H9 (cell line): Measurements from ENCODE around the gene SLC6A8. TPM values are rescaled to one million over a fixed set of nuclear protein-coding genes. Genes with fewer than 3 reads are reported as not detected.

ENCODE experiments used
- DNase-seq: peaks from one replicate; pipeline ENCODE4 v3.0.0-alpha.2; 2017
- H2AFZ ChIP-seq: one replicate; pipeline ENCODE4 v1.6.1; 2013; ENCODE audit warnings: mild to moderate bottlenecking, low read length, control low read depth, moderate library complexity
- H2AK5ac ChIP-seq: 2 replicates; pipeline ENCODE4 v1.6.1; 2013; ENCODE audit warnings: low read length, control low read depth, mixed read lengths; ENCODE audit not compliant: insufficient read length
- H2BK120ac ChIP-seq: one replicate; pipeline ENCODE4 v1.6.1; 2013; ENCODE audit warnings: low read depth, mild to moderate bottlenecking, low read length, control low read depth, inconsistent platforms; ENCODE audit not compliant: poor library complexity, severe bottlenecking
- H2BK12ac ChIP-seq: 2 replicates; pipeline ENCODE4 v1.6.1; 2013; ENCODE audit warnings: low read length, control low read depth, mixed read lengths, low read depth; ENCODE audit not compliant: insufficient read length
- H2BK15ac ChIP-seq: 2 replicates; pipeline ENCODE4 v1.6.1; 2013; ENCODE audit warnings: low read depth, low read length, control low read depth
- H2BK20ac ChIP-seq: one replicate; pipeline ENCODE4 v1.6.1; 2013; ENCODE audit warnings: low read depth, mild to moderate bottlenecking, low read length, control low read depth, inconsistent platforms; ENCODE audit not compliant: poor library complexity, severe bottlenecking
- H2BK5ac ChIP-seq: 2 replicates; pipeline ENCODE4 v1.6.1; 2013; ENCODE audit warnings: low read length, control low read depth, mixed read lengths; ENCODE audit not compliant: insufficient read length
- H3K14ac ChIP-seq: 2 replicates; pipeline ENCODE4 v1.6.1; 2013; ENCODE audit warnings: low read length, control low read depth; ENCODE audit not compliant: insufficient read depth
- H3K18ac ChIP-seq: 2 replicates; pipeline ENCODE4 v1.6.1; 2013; ENCODE audit warnings: low read depth, mild to moderate bottlenecking, mixed read lengths, low read length, control low read depth; ENCODE audit not compliant: insufficient read length
- H3K23ac ChIP-seq: 2 replicates; pipeline ENCODE4 v1.6.1; 2013; ENCODE audit warnings: low read length, control low read depth, mixed read lengths, low read depth; ENCODE audit not compliant: insufficient read length
- H3K23me2 ChIP-seq: 2 replicates; pipeline ENCODE4 v1.6.1; 2013; ENCODE audit warnings: low read depth, mild to moderate bottlenecking, mixed read lengths, low read length, control low read depth; ENCODE audit not compliant: insufficient read length, poor library complexity, severe bottlenecking
- H3K27ac ChIP-seq: 2 replicates; pipeline ENCODE4 v1.5.1; 2013; ENCODE audit warnings: low read length, control low read depth, mixed read lengths, low read depth; ENCODE audit not compliant: insufficient read length
- H3K27me3 ChIP-seq: 2 replicates; pipeline ENCODE4 v1.6.1; 2013; ENCODE audit warnings: low read length, control low read depth, inconsistent platforms; ENCODE audit not compliant: insufficient read depth
- H3K4ac ChIP-seq: 2 replicates; pipeline ENCODE4 v1.6.1; 2013; ENCODE audit warnings: low read depth, mild to moderate bottlenecking, control low read depth, inconsistent platforms, low read length, moderate library complexity
- H3K4me1 ChIP-seq: 2 replicates; pipeline ENCODE4 v1.6.1; 2013; ENCODE audit warnings: low read length, control low read depth, inconsistent platforms; ENCODE audit not compliant: insufficient read depth
- H3K4me2 ChIP-seq: 2 replicates; pipeline ENCODE4 v1.6.1; 2013; ENCODE audit warnings: low read length, control low read depth, mixed read lengths; ENCODE audit not compliant: insufficient read length, insufficient read depth
- H3K56ac ChIP-seq: 2 replicates; pipeline ENCODE4 v1.6.1; 2013; ENCODE audit warnings: low read depth, mild to moderate bottlenecking, mixed read lengths, low read length, control low read depth; ENCODE audit not compliant: insufficient read length
- H3K79me1 ChIP-seq: 2 replicates; pipeline ENCODE4 v1.6.1; 2013; ENCODE audit warnings: low read depth, mild to moderate bottlenecking, moderate library complexity, low read length, control low read depth, inconsistent platforms; ENCODE audit not compliant: insufficient read depth, poor library complexity, severe bottlenecking
- H3K79me2 ChIP-seq: 2 replicates; pipeline ENCODE4 v1.6.1; 2013; ENCODE audit warnings: low read length, control low read depth, inconsistent platforms; ENCODE audit not compliant: insufficient read depth
- H3K9ac ChIP-seq: 2 replicates; pipeline ENCODE4 v1.6.1; 2013; ENCODE audit warnings: low read length, control low read depth, mixed read lengths; ENCODE audit not compliant: insufficient read length; ENCODE audit errors: extremely low read depth
- H3K9me3 ChIP-seq: one replicate; pipeline ENCODE4 v1.6.1; 2013; ENCODE audit warnings: low read depth, low read length, inconsistent platforms; ENCODE audit not compliant: control insufficient read depth
- H3T11ph ChIP-seq: one replicate; pipeline ENCODE4 v1.6.1; 2013; ENCODE audit warnings: mild to moderate bottlenecking, low read length, control low read depth, inconsistent platforms
- H4K20me1 ChIP-seq: one replicate; pipeline ENCODE4 v1.6.1; 2013; ENCODE audit not compliant: control insufficient read depth, insufficient read length, insufficient read depth
- H4K5ac ChIP-seq: 2 replicates; pipeline ENCODE4 v1.6.1; 2013; ENCODE audit warnings: low read depth, mild to moderate bottlenecking, mixed read lengths, low read length, control low read depth; ENCODE audit not compliant: insufficient read length
- H4K8ac ChIP-seq: replicated peaks from 2 replicates; pipeline ENCODE4 v1.6.1; 2013; ENCODE audit warnings: low read length, control low read depth, mixed read lengths, low read depth; ENCODE audit not compliant: insufficient read length
- H4K91ac ChIP-seq: 2 replicates; pipeline ENCODE4 v1.6.1; 2013; ENCODE audit warnings: low read depth, mild to moderate bottlenecking, moderate library complexity, mixed read lengths, low read length, control low read depth; ENCODE audit not compliant: insufficient read length
- H3K27ac Mint-ChIP-seq, 3 experiments: 2 replicates in 2 of 3; 3 replicates in 1 of 3; pipeline ENCODE4 v1.8.0; 2020 to 2021; ENCODE audit warnings: mixed read lengths in 3 of 3, mild to moderate bottlenecking in 1 of 3, moderate library complexity in 1 of 3
- H3K27me3 Mint-ChIP-seq: 2 replicates; pipeline ENCODE4 v1.8.0; 2021; ENCODE audit warnings: low read depth, mild to moderate bottlenecking, moderate library complexity, mixed read lengths
- H3K36me3 Mint-ChIP-seq, 3 experiments: 2 replicates in 2 of 3; 3 replicates in 1 of 3; pipeline ENCODE4 v1.8.0; 2020 to 2021; ENCODE audit warnings: low read depth in 3 of 3, mixed read lengths in 3 of 3; ENCODE audit not compliant: insufficient read depth in 1 of 3
- H3K4me1 Mint-ChIP-seq, 2 experiments: 2 replicates each; pipeline ENCODE4 v1.8.0; 2020; ENCODE audit warnings: mixed read lengths in 2 of 2
- H3K4me3 Mint-ChIP-seq, 2 experiments: 2 replicates in 1 of 2; 3 replicates in 1 of 2; pipeline ENCODE4 v1.8.0; 2020 to 2021; ENCODE audit warnings: mild to moderate bottlenecking in 2 of 2, mixed read lengths in 2 of 2, moderate library complexity in 1 of 2
- H3K9me3 Mint-ChIP-seq, 2 experiments: 2 replicates in 1 of 2; 3 replicates in 1 of 2; pipeline ENCODE4 v1.8.0; 2020; ENCODE audit warnings: mild to moderate bottlenecking in 2 of 2, mixed read lengths in 2 of 2, moderate library complexity in 1 of 2
- CTCF ChIP-seq: fragments of 200-600 bp; sonication (generic); conservative IDR thresholded peaks from 3 replicates; pipeline ENCODE4 v1.8.0; 2021; ENCODE audit warnings: antibody characterized with exemption, mild to moderate bottlenecking
- WGBS: extraction: QIAGEN DNeasy Blood & Tissue Kit; methylation state at CpG from one replicate; pipeline ENCODE4 v1.1.7; 2013; ENCODE audit warnings: missing lambda C conversion rate, low lambda C conversion rate, mixed read lengths; ENCODE audit not compliant: insufficient read length; ENCODE audit errors: extremely low coverage; 5-methylcytosine and 5-hydroxymethylcytosine counted together
- total RNA-seq: library from RNA; stranded (reverse); gene quantifications from 2 replicates; pipeline ENCODE4 v1.2.1, GENCODE V29; 2021

Gene SLC6A8
- total RNA-seq, 1 experiment from 2014 or later, result 229 TPM

GRCh38 chrX:153731845-153732215 is 44.1 kb downstream of the SLC6A8 start:
- H3K79me2 ChIP-seq, result no peaks in the 10 kb centered on the region
- no peak overlapping the region for H3K9ac ChIP-seq
- H3K4me3 Mint-ChIP-seq, result no peak overlapping the region
- H3K36me3 Mint-ChIP-seq, result peaks cover 12 to 41% (median 40%) of the 10 kb centered on the region in 3 experiments
- no peaks in the 10 kb centered on the region for H3K23me2 ChIP-seq
- no peak overlapping the region for H3K4ac ChIP-seq
- H3K18ac ChIP-seq, result no peak overlapping the region
- no peak overlapping the region for H3K4me2 ChIP-seq
- no peaks in the 10 kb centered on the region for H4K20me1 ChIP-seq
- no peak overlapping the region for H3K27ac Mint-ChIP-seq
- H3K23ac ChIP-seq, result no peak overlapping the region
- no peak overlapping the region for H2AK5ac ChIP-seq
- no peaks in the 10 kb centered on the region for H3K4me1 ChIP-seq
- no peak overlapping the region for H3K14ac ChIP-seq
- no peak overlapping the region for H4K91ac ChIP-seq
- no peaks in the 10 kb centered on the region for H3K27me3 ChIP-seq
- H3T11ph ChIP-seq, result no peak overlapping the region
- WGBS, result no CpG with 5 or more reads among the region's 3 CpGs
- H2BK15ac ChIP-seq, result no peak overlapping the region
- TF ChIP-seq CTCF, result no peak
- H2BK120ac ChIP-seq, result no peak overlapping the region
- H2BK20ac ChIP-seq, result no peak overlapping the region
- no peak overlapping the region for H2BK5ac ChIP-seq
- DNase-seq, result no peak
- no peak overlapping the region for H2BK12ac ChIP-seq
- H3K9me3 Mint-ChIP-seq, result peaks cover 77 to 84% of the 10 kb centered on the region in 2 experiments
- no peak overlapping the region for H2AFZ ChIP-seq
- H3K9me3 ChIP-seq, result peaks cover 49% of the 10 kb centered on the region
- H3K27ac ChIP-seq, result no peak overlapping the region
- no peaks in the 10 kb centered on the region for H3K79me1 ChIP-seq
- H3K4me1 Mint-ChIP-seq, result peaks cover 17 to 19% of the 10 kb centered on the region in 2 experiments
- H4K5ac ChIP-seq, result no peak overlapping the region
- H4K8ac ChIP-seq, result no peak overlapping the region
- no peak overlapping the region for H3K56ac ChIP-seq
- no peaks in the 10 kb centered on the region; the same call in 1 of the 2 replicates for H3K27me3 Mint-ChIP-seq
